Measurements from ENCODE around the gene ATXN1. TPM values are rescaled to one million over a fixed set of nuclear protein-coding genes. Genes with fewer than 3 reads are reported as not detected.

The ATXN1 gene
- total RNA-seq, 1 experiment from 2014 or later = 5.6 TPM

DNA sequence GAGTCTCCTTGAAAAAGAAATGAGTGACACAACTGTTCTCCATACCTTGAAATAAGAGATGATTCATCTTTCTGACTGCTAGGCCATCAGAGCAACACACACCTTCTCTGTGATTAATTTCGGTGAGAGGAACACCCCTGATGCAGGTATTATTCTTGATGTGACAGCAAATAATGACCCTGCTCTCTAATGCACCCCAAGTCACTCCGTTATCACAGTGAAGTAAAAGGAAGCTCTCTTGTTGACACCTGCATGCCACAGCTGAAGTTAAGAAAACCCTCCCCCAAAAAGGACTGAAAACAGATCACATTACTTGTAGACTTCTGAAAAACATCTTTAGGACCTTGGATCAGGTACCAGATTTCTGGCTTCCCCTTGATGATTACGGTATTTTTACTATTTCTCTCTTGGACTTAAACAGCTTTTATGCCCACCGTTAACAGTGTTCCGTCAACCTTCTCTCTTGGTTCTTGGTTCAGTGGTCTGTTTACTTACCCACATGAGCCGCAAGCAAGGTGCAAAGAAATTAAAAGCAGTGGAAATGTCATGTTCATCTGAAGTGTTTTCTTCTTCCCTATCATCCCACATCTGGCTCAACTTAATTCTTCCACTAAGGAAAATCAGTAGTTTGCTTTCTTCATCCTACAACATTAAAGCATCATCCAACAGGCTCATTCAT, 273.1 kb downstream of the ATXN1 start:
- no peak overlapping the region for H3K18ac ChIP-seq (ENCODE audit: insufficient read length, low read depth, low read length)
- no peaks in the 10 kb centered on the region for H3K79me2 ChIP-seq (ENCODE audit: insufficient read depth, low read length)
- peaks cover 17 to 19% of the 10 kb centered on the region in 2 experiments for H3K4me1 Mint-ChIP-seq
- H3K9me3 ChIP-seq (ENCODE audit: control insufficient read depth, low read depth, low read length) = no peaks in the 10 kb centered on the region
- H3K9ac ChIP-seq (ENCODE audit: extremely low read depth, insufficient read length, low read length) = no peak overlapping the region
- H3K27me3 ChIP-seq (ENCODE audit: insufficient read depth, low read length) = no peaks in the 10 kb centered on the region
- no peaks in the 10 kb centered on the region for H3K36me3 Mint-ChIP-seq (ENCODE audit: insufficient read depth in 1 of 3, low read depth in 3 of 3)
- WGBS (ENCODE audit: extremely low coverage, insufficient read length, low lambda C conversion rate) = no CpG with 5 or more reads among the region's 6 CpGs
- no peak overlapping the region for H2BK5ac ChIP-seq (ENCODE audit: insufficient read length, low read length)
- H3K27ac ChIP-seq (ENCODE audit: insufficient read length, low read depth, low read length) = no peak overlapping the region
- H2BK12ac ChIP-seq (ENCODE audit: insufficient read length, low read depth, low read length) = no peak overlapping the region
- no peak overlapping the region for H3K14ac ChIP-seq (ENCODE audit: insufficient read depth, low read length)
- no peak overlapping the region for H3K56ac ChIP-seq (ENCODE audit: insufficient read length, low read depth, low read length)
- no peak overlapping the region for H3K4me2 ChIP-seq (ENCODE audit: insufficient read depth, insufficient read length, low read length)
- H2AK5ac ChIP-seq (ENCODE audit: insufficient read length, low read length) = no peak overlapping the region
- no peak for DNase-seq
- H4K20me1 ChIP-seq (ENCODE audit: control insufficient read depth, insufficient read depth, insufficient read length) = no peaks in the 10 kb centered on the region
- H3K4ac ChIP-seq (ENCODE audit: low read depth, low read length) = no peak overlapping the region
- no peak overlapping the region for H4K91ac ChIP-seq (ENCODE audit: insufficient read length, low read depth, low read length)
- no peaks in the 10 kb centered on the region for H3K27me3 Mint-ChIP-seq (ENCODE audit: low read depth)
- H3T11ph ChIP-seq (ENCODE audit: low read length) = no peak overlapping the region
- H2BK15ac ChIP-seq (ENCODE audit: low read depth, low read length) = no peak overlapping the region
- no peak overlapping the region for H2BK120ac ChIP-seq (ENCODE audit: low read depth, low read length, poor library complexity, severe bottlenecking)
- no peak overlapping the region for H2BK20ac ChIP-seq (ENCODE audit: low read depth, low read length, poor library complexity, severe bottlenecking)
- TF ChIP-seq, protein P1, sequence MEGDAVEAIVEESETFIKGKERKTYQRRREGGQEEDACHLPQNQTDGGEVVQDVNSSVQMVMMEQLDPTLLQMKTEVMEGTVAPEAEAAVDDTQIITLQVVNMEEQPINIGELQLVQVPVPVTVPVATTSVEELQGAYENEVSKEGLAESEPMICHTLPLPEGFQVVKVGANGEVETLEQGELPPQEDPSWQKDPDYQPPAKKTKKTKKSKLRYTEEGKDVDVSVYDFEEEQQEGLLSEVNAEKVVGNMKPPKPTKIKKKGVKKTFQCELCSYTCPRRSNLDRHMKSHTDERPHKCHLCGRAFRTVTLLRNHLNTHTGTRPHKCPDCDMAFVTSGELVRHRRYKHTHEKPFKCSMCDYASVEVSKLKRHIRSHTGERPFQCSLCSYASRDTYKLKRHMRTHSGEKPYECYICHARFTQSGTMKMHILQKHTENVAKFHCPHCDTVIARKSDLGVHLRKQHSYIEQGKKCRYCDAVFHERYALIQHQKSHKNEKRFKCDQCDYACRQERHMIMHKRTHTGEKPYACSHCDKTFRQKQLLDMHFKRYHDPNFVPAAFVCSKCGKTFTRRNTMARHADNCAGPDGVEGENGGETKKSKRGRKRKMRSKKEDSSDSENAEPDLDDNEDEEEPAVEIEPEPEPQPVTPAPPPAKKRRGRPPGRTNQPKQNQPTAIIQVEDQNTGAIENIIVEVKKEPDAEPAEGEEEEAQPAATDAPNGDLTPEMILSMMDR (conservative IDR thresholded peaks at IDR 0.05) = no peak
- H3K4me3 Mint-ChIP-seq = no peak overlapping the region
- no peaks in the 10 kb centered on the region for H3K23me2 ChIP-seq (ENCODE audit: insufficient read length, low read depth, low read length, poor library complexity, severe bottlenecking)
- no peak overlapping the region for H4K5ac ChIP-seq (ENCODE audit: insufficient read length, low read depth, low read length)
- H2AFZ ChIP-seq (ENCODE audit: low read length) = no peak overlapping the region
- peaks cover 7% of the 10 kb centered on the region for H3K4me1 ChIP-seq (ENCODE audit: insufficient read depth, low read length)
- H3K79me1 ChIP-seq (ENCODE audit: insufficient read depth, low read depth, low read length, poor library complexity, severe bottlenecking) = no peaks in the 10 kb centered on the region
- H3K9me3 Mint-ChIP-seq = peaks cover 0 to 2% of the 10 kb centered on the region in 2 experiments; a peak in 3 of 5 replicates
- H4K8ac ChIP-seq (replicated peaks; ENCODE audit: insufficient read length, low read depth, low read length) = no peak overlapping the region
- H3K27ac Mint-ChIP-seq = no peak overlapping the region; a peak in 1 of 7 replicates
- no peak overlapping the region for H3K23ac ChIP-seq (ENCODE audit: insufficient read length, low read depth, low read length)
